Lung microvascular endothelial cell (primary cell): ENCODE results near the gene GEMIN4. TPM values are rescaled to one million over a fixed set of nuclear protein-coding genes. Genes with fewer than 3 reads are reported as not detected.

Experiments
- DNase-seq, 2 donors: peaks; one replicate each; pipeline versions ENCODE4 v3.0.0 to v3.0.0-alpha.2; 2010; ENCODE audit warnings: low read depth in 2 of 2
- total RNA-seq: library from RNA; depleted of rRNA; stranded (reverse); fragments of >200 nt; gene quantifications from 2 replicates; pipeline ENCODE4 v1.2.1, GENCODE V29; 2014

Gene GEMIN4
- total RNA-seq, 1 donor from 2014 or later = 8.7 TPM

DNA sequence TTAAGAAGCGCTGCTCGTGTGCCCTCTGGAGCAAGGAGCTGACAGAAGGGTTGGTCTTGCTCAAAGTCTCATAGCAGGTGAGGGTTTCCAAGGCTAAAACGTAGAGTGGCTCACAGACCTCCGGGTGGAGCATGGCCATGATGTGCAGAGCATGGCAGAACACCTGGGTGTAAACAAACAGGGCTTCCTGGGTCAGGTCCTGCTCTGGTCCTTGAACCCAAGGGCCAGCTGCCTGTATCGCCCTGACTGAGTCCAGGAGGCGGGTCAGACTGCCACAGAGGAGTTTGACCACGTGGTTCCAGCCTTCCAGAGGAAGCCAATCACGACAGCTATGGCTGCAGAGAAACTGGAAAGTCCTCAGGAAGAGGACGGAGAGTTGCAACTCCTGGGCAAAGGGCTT is 7.1 kb downstream of the GEMIN4 start:
- DNase-seq = no peak

DNA sequence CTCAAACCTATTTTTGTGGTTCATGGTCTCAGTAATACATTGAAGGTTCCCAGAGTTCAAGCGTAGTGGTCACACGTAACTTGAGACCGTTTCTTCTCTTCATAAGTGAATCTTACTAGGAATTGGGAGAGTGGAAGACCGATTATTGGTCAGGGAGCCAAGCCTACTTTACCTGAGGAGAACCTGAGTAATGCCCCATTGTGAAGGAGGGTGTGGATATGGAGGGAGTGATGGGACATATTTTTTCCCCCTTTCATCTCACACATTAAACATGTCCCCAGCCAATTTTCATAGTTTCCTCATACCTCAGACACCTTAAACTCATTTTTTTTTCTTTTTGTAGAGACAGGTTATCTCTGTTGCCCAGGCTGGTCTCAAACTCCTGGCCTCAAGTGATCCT is 8.9 kb downstream of the GEMIN4 start:
- DNase-seq = no peak

DNA sequence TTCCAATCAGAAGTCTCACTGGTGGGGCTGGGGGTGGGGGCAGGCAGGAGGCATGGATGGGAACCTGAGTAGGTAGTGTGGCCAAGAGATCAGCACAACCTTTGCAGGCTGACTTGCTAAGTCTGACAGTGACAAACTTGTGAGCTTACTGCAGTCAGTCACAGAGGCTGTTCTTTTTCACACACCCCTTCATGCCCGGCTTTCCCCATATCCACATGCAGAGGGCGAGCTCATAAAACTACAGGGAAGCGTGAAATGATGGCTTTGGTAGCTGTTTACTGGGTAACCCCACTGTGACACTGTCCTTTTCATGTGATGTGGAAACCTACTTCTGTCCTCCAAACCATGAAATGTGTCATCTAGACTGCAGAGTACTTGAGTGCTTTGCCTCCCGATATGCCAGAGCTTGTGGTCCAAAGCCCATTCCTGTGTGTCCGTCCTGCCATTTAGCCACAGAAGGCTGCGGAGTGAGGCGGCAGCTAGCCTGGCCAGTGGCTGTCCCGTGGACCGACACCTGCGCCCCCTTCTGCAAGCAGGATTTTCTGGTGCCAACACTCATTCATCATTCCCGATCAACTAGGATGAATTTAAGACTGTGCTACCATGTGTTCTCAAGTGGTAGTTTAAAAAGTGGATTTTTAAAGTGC is 9.8 kb downstream of the GEMIN4 start:
- DNase-seq = no peak

DNA sequence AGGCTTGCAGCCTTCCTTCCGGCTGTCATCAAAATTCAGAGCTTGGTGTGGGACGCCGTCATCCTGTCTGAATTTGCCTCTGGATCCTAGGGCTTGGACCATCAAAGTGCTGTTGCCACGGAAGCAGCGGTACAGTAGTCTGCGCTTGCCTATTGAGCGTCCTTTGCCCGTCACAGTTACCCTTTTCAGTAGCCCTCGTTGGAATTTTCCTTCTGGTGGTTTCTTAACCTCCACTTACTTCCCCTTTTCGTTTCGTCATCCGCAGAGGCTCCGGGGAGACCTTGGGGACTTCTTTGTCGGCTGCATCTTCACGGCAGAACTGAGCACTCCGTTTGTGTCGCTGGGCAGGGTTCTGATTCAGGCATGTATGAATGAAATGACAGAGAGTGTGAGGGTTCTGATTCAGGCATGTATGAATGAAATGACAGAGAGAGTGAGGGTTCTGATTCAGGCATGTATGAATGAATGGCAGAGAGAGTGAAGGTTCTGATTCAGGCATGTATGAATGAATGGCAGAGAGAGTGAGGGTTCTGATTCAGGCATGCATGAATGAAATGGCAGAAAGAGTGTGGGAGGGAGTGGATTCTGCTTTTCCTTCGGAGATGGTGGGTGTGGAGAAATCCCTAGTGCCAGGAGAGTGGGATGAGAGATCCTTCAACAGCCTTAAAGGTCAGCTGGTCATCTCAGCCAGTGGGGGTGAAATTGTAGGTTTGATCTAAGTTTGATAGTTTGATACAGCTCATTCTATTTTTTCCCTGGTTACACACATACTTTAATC is 11.6 kb downstream of the GEMIN4 start:
- no peak for DNase-seq

DNA sequence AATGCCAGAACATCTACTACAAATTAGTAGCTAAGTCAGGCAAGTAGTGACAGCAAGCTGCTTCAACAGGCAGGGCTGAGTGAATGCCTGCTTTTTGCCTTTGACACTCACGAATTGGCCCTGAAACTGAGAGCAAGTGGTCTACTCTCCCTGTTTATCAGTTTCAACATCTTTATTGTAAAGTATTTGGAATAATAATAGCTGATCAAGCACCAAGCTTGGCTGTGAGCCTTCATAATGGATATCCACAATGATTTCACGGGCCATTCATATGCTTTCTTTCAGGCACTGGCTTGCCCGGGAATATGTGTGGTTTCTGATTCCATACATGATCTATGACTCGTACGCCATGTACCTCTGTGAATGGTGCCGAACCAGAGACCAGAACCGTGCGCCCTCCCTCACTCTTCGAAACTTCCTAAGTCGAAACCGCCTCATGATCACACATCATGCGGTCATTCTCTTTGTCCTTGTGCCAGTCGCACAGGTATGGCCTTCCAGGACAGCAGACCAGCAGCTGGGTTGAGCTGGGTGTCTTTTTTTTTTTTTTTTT is 14.4 kb downstream of the GEMIN4 start:
- DNase-seq = no peak

DNA sequence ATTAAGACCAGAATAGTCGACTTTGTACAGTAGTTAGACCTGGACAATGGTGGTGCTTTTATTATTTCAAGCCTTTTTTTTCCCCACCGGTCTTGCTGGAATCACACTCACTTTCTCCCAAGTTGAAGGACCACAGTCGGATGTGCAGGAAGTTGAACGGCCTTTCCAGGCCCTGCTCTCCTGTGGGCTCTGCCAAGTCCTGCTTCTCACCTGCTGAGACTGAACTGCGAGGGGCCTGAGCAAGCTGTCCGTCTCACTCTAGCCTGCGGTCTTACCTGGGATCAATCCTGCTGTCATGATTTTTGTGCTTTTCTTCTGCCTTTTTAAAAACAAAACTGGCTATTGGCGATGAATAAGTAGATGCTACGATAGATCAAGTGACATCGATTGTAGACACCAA is 18.3 kb downstream of the GEMIN4 start:
- no peak for DNase-seq

DNA sequence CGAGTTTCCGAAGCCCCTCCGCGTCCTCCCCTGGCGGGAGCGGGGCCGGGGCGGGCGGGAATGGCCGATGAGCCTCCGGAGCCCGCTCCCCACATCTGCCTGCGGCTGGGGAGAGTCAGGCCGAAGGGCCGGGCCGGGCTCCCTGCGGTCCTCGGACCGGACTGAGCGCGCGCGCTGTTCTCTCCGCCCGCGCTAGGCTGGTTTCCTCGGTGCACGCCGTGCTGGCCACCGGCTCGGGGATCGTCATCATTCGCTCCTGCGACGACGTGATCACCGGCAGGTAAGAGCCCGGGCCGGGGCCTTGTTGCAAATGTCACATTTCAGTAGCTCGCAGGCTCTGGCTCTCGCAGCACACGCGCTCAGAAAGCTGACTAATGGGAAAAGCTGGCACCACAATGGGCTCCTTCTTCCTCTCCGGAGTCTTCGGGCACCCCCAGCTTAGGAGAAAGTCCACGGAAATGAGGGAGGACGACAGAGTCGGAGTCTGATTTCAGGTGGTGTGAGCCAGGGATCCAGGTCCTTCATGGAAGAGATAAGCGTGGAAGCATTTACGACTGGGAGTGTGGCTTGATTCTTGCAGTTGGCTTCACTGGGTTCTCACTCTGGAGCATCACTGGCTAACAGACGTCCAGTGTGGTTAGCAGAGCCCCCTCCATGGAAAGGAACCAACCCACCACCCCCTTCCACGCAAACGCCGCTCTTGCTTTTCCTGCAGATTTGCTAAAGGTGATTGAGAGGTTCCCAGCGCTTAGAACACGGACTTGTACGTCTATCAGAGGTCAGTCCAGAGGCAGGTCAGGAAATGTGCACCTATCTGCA is 19.0 kb downstream of the GEMIN4 start:
- peak; percentile 44 to 50 for DNase-seq

DNA sequence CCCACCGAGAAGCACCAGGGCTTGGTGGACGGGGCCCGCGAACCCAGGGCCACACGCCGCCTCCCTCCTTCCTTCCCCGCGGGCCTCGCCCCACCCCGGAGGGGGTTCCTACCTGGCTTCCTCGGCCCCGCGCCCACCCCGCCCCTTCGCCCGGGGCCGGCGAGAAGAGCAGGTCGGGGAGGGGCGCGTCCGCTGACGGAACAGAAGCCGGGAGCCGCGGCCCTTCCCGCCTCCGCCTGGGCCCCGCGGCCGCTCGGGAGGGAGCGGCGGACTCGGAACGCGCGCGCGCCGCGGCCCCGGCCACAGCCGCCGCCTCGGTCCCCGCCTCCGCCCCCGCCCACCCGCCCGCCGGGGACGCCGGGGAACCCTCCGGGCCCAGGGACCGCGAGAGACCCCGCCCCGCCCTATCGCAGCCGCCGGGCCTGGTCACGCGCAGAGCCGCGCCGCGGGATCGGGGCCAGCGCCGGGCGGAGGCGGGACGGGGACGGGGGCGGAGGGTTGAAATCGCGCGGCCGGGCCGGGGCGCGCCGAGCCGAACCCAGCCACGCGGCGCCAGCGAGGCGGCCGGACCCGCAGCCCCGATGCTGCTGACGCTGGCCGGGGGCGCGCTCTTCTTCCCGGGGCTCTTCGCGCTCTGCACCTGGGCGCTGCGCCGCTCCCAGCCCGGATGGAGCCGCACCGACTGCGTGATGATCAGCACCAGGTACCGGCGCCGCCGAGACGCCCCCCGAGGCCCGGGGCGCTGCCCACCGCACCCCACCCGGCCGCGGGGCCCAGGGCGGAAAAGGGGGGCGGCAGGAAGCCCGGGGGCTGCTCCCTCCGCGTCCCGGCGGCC is 19.8 kb downstream of the GEMIN4 start, which contains the start of gene TLCD3A:
Gene TLCD3A (plus strand): TSS at position 530 of the 835 bp plus-strand sequence. CDS start 52 bp downstream, at position 582.
- DNase-seq = peak; percentile 44 to 63

DNA sequence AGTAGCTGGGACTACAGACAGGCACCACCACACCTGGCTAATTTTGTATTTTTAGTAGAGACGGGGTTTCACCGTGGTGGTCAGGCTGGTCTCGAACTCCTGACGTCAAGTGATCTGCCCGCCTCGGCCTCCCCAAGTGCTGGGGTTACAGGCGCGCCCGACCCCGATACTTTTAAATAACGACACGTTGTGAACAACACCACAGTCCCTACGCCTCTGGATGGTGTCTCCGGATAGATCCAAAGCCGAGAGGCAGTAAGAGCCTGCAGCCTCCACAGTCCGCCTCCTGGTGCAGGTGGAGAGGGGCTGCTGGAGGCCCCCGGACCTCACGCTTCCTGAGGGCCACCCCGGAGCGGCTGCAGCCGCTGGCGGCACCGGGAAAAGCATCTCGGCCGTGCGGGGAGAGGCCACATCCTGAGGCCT is 20.4 kb downstream of the GEMIN4 start:
- DNase-seq = no peak

DNA sequence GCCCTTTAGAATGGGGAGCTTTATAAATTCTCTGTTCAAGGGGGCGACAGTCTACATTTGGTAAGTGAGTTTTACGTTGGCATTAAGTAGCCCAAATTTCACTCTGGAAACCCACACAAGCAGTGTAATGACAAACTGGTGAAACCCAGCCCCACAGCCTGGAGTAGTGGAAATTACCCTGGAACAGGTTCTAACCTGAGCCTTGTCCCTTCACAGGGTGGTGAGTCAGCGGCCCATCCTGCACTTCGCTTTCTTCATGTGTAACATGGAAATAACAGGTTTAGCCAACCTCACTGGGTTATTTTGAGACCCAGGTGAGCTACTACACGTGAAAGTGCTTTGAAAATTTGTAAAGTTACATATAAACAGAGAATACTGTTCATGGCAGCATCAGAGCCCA is 23.2 kb downstream of the GEMIN4 start:
- no peak for DNase-seq

DNA sequence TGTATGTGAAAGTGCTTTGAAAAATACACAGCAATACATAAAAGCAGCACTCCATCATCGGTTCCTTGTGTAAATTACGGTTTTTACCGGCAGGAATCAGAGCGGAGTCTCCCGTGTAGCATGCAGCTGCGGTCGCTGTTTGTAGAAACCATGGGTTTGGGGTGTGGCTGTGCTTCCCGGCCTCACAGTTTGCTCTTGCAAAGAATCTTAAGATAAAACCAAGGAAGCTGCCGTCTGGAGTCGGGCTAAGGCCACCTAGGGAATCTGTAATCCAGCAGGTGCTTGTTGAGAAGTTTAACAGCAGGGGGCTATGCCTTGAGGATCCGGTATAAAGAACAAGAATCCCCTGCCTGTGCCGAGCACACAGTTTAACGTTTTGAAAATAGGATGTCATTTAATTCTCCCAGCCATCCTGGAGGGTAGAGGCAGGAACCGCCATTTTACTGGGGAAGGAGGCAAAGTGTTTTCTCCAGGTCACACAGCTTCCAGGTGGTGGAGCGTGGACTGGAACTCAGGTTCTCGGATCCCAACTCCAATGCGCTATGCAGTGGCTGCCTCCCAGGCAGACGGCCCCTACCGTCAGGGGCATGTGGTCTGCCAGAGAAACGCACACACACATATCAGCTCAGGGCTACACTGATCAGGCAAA is 25.7 kb downstream of the GEMIN4 start:
- no peak for DNase-seq

DNA sequence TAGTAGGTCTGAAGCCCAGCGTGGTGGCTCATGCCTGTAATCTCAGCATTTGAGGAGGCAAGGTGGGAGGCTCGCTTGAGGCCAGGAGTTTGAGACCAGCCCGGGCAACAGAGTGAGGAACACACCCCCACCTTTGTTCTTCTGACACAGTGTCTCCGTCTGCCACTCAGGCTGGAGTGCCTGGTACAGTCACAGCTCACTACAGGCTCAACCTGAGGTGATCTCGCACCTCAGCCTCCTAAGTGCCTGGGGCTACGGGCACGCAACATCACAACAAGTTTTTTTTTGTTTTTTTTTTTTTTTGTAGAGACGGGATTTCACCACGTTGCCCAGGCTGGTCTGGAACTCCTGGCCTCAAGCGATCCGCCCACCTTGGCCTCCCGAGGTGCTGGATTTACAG is 26.3 kb downstream of the GEMIN4 start:
- DNase-seq = no peak

DNA sequence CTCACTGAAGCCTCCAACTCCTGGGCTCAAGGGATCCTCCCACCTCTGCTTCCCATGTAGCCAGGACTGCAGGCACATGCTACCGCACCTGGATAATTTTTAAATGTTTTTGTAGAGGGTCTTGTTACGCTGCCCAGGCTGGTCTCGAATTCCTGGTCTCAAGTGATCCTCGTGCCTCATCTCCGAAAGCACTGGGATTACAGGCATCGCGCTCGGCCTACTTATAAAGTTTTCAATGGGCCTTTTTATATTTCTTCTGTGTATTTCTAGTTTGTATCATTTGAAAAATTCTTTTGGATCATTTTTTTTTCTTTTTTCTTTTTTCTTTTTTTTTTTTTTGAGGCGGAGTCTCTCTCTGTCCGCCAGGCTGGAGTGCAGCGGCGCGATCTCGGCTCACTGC is 27.0 kb downstream of the GEMIN4 start:
- DNase-seq = no peak

DNA sequence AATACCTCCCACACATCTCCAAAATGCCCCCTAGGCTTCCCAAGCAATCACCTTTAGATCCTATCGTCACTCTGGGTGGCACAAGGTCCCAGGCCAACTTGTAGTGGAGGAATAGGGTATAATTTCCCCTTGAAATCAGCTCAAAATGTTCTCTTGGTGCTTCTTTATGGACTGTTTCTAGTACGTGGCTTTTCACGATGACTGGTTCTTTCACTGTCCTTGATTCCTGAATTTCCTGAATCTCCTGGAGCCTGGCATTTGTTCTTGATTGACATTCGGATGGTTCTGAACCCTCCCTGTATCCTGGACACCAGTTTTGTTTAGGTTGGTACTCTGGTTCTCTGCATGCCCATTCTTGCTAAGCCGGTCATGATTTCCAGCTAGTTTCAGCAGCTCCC is 30.5 kb downstream of the GEMIN4 start:
- no peak for DNase-seq

DNA sequence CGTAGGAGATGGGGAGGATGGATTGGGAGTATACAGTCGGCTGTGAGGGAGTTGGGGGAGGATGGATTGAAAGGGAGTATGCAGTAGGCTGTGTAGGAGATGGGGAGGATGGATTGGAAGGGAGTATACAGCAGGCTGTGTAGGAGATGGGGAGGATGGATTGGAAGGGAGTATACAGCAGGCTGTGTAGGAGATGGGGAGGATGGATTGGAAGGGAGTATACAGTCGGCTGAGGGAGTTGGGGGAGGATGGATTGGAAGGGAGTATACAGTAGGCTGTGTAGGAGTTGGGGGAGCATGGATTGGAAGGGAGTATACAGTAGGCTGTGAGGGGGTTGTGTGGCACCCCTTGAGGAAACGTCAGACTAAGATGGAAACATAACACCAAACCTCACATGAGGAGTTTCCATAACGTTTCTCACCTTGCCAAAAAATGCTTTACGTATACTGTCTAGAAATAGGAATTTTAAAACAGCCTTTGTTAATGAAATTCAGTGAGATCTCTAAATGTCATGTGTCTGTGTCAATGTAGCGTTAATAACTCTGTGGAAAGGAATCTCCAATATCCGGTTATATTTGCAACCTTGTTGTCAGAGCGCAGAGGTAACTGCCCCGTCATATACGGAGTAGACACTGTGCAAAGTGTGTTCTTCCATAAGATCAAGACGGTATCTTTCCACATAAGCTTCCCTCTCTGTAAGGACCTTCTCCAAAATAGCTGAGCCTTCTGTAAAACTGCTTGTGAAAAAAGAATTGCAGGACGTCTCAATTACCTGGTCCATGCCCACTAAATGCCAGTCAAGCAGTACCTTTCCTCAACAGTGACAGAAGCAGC is 31.1 kb downstream of the GEMIN4 start:
- DNase-seq = no peak

DNA sequence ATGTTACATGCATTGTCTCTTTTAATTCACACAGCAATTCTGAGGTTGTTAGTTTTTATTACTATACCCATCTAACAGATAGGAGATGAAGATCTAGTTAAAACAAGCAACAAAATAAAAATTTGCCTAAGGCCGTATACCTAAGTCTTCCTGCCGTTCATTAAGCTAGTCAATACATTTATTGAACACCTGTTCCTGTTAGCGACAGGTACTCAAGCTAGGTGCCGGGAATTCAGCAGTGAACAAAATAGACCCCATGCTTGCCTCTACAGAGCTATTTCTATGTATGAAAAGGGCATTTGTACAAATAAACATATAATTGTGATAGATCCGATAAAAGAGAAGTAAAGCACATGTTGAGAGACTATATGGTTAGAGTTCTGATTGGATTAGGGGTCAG is 34.0 kb downstream of the GEMIN4 start:
- no peak for DNase-seq

DNA sequence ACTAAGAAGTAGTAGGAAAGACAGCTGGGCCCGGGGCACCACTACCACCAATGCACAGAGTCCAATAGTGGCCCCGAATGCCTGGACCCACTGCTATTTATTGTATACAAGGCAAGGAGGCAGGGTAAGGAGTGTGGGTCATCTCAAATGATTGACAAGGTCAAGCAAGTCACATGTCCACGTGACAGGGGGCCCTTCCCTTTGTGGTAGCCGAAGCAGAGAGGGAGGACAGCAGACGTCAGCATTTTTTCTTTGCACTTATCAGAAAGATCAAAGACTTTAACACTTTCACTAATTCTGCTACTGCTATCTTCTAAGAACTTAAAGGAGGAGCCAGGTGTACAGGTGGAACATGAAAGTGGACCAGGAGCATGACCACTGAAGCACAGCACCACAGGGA is 43.9 kb downstream of the GEMIN4 start:
- no peak for DNase-seq

DNA sequence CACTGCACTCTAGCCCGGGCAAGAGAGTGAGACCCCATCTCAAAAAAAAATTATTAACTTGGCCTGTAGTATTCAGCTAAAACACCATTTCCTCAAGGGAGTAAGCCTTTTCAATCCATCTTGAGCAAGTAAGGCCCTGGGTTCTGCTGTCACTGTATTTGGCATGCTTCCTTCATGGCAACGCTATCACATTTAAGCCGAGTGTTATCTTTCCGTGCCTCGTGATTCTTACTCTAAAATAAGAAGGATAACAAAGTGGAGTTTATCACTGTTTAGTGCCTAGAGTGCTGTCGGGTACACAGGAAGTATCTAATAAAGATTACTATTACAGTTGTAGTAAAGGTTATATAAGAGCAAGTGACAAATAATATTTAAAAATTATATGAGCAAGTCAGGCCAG is 46.2 kb downstream of the GEMIN4 start:
- DNase-seq = no peak

DNA sequence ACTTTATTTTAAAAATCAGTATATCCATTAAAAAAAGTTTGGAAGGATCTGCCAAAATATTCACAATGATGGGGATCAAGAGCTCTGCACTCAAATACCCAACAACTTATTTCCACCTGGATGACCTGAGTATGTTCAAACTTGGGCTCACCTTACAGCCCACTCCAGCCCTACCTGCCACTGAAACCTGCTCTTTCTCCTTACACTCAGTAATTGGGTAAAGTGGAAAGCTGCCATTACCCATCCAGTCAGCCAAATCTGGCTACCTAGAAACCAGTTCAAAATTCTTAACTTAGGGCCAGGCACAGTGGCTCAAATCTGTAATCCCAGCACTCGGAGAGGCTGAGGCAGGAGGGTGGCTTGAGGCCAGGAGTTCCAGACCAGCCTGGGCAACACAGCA is 47.1 kb downstream of the GEMIN4 start:
- DNase-seq = no peak
